K562 (cell line): Measurements from ENCODE around the gene TXNRD2. TPM values are rescaled to one million over a fixed set of nuclear protein-coding genes. Genes with fewer than 3 reads are reported as not detected.

Source experiments
- CCNT2 ChIP-seq: IDR thresholded peaks from 2 replicates; pipeline ENCODE4 v1.6.1; 2011; ENCODE audit warnings: borderline replicate concordance, low read depth, mild to moderate bottlenecking, moderate library complexity, mixed read lengths, low read length; ENCODE audit not compliant: insufficient read length; ENCODE audit errors: extremely low read depth
- ETS1 ChIP-seq: conservative IDR thresholded peaks from 2 replicates; pipeline ENCODE4 v1.6.1; 2011; ENCODE audit warnings: low read depth, mild to moderate bottlenecking, low read length; ENCODE audit not compliant: control insufficient read depth
- GTF2E2 ChIP-seq: fragments of 200-800 bp; sonication (Bioruptor generic); IDR thresholded peaks from 2 replicates; pipeline ENCODE4 v1.6.1; 2016; ENCODE audit warnings: missing genetic modification characterization, missing compliant biosample characterization
- HMGXB4 ChIP-seq: sonication (generic); formaldehyde crosslinking; IDR thresholded peaks from 2 replicates; pipeline ENCODE4 v1.8.1; 2023; ENCODE audit warnings: mild to moderate bottlenecking, missing genetic modification reagents
- MBD1 ChIP-seq: fragments of 250-450 bp; sonication (Bioruptor Pico); IDR thresholded peaks from 2 replicates; pipeline ENCODE4 v1.8.0; 2022; ENCODE audit warnings: inconsistent platforms
- NFE2 ChIP-seq: IDR thresholded peaks from 2 replicates; pipeline ENCODE4 v1.6.1; 2014; ENCODE audit warnings: antibody characterized with exemption, low read depth
- PBX2 ChIP-seq, 2 experiments: IDR thresholded peaks in 1 of 2; conservative IDR thresholded peaks in 1 of 2; 2 replicates each; pipeline ENCODE4 v1.6.1; 2016; ENCODE audit warnings: low read depth in 2 of 2, mild to moderate bottlenecking in 1 of 2, missing compliant biosample characterization in 1 of 2, missing genetic modification characterization in 1 of 2, moderate library complexity in 1 of 2
- ZC3H8 ChIP-seq: fragments of 450-650 bp; IDR thresholded peaks from 2 replicates; pipeline ENCODE4 v1.6.1; 2017
- ZNF41 ChIP-seq: fragments of 250-450 bp; sonication (Bioruptor Pico); conservative IDR thresholded peaks from 2 replicates; pipeline ENCODE4 v1.4.0; 2020; ENCODE audit warnings: mild to moderate bottlenecking
- polyA plus RNA-seq, 8 experiments: library from polyadenylated mRNA; depleted of rRNA in 4 of 8; stranded (reverse) in 5 of 8; unstranded in 3 of 8; fragments of >200 nt; fragmentation: Nextera tagmentation in 2 of 8; fragmentation: Illumina TruSeq in 1 of 8; extraction: Ambion mirVana in 2 of 8; extraction: Trizol in 1 of 8; gene quantifications; 2 replicates each; pipeline versions ENCODE4 v1.2.1 to v1.2.3, GENCODE V29; 2011 to 2014; ENCODE audit warnings: inconsistent platforms in 1 of 8, missing spikeins in 1 of 8
- total RNA-seq, 7 experiments: library from RNA; depleted of rRNA in 6 of 7; stranded (reverse); fragments of >200 nt in 6 of 7; fragmentation: Illumina TruSeq in 2 of 7; extraction: Trizol in 2 of 7; gene quantifications; 2 replicates each; pipeline versions ENCODE4 v1.2.1 to v1.2.3, GENCODE V29; 2011 to 2021; ENCODE audit warnings: low replicate concordance in 1 of 7

The TXNRD2 gene
- total and polyA plus RNA-seq, 9 of the 15 experiments (the other 6 are each of a cell fraction or from before 2014, with no cell fraction given): 3.3 to 80.2 (median 49.4) TPM

GRCh38 chr22:19977296-19978243, 36.0 kb upstream of the TXNRD2 start (continued):
- TF ChIP-seq CCNT2 (no peak), NFE2 (no peak), MBD1 (CRISPR knock-in tag) (no peak), ZC3H8 (no peak), GTF2E2 (tag) (no peak), PBX2 (CRISPR knock-in tag; IDR thresholded peaks at IDR 0.05; ENCODE audit: low read depth) (no peak), PBX2 (tag; conservative IDR thresholded peaks at IDR 0.05; ENCODE audit: low read depth) (no peak), ETS1 (no peak), ZNF41 (CRISPR knock-in tag) (no peak), HMGXB4 (CRISPR knock-in tag) (peak; percentile 78)
